Daoy (cell line): ENCODE measurements around the gene GALNT9. TPM values are rescaled to one million over a fixed set of nuclear protein-coding genes. Genes with fewer than 3 reads are reported as not detected.

Experiments used
- total RNA-seq: library from RNA; depleted of rRNA; stranded (reverse); fragments of >200 nt; shearing (Covaris generic); gene quantifications from 2 replicates; pipeline ENCODE4 v1.2.3, GENCODE V29; 2014; rRNA removed

Gene GALNT9
- total RNA-seq, 1 experiment from 2014 or later: 0.29 TPM

Other genes starting within 250 kb of the GALNT9 start
- 4.1 and 5.2 TPM in 2 replicates for gene DDX51, start 185.3 kb downstream of the GALNT9 start, total RNA-seq
- 13.7 and 14.2 TPM in 2 replicates for gene NOC4L, start 185.1 kb downstream of the GALNT9 start, total RNA-seq
- gene FBRSL1, start 160.6 kb upstream of the GALNT9 start, total RNA-seq: 2.6 and 9.8 TPM in 2 replicates